ENCODE results near the gene SORBS2. TPM values are rescaled to one million over a fixed set of nuclear protein-coding genes. Genes with fewer than 3 reads are reported as not detected.
"Not testable (repeated sequence)": the region's sequence is repeated elsewhere in the genome, so short reads cannot be mapped to it uniquely, and the experiment has no call there.

SORBS2 gene
- polyA plus RNA-seq, 1 donor from 2014 or later, result 46.0 TPM

- H3K4me3 ChIP-seq (ENCODE audit: low read length), result no peak overlapping the region
- no peaks in the 10 kb centered on the region for H3F3A ChIP-seq (ENCODE audit: insufficient read depth, low read length, poor library complexity, severe bottlenecking)
- no peaks in the 10 kb centered on the region for H3K79me2 ChIP-seq (replicated peaks; ENCODE audit: insufficient read depth, low read length)
- no peak overlapping the region for H3K9ac ChIP-seq (ENCODE audit: low read length)
- H3K9me3 ChIP-seq (ENCODE audit: low read length), result no peaks in the 10 kb centered on the region
- H4K20me1 ChIP-seq (ENCODE audit: insufficient read depth), result no peaks in the 10 kb centered on the region
- TF ChIP-seq EZH2 (IDR thresholded peaks at IDR 0.05; ENCODE audit: borderline replicate concordance, insufficient read depth, low read length, poor library complexity, severe bottlenecking) (no peak), REST (IDR thresholded peaks at IDR 0.05; ENCODE audit: borderline replicate concordance) (no peak), SMC3 (conservative IDR thresholded peaks at IDR 0.05; ENCODE audit: poor library complexity) (no peak), CTCF (IDR thresholded peaks at IDR 0.05; ENCODE audit: poor library complexity, severe bottlenecking) (no peak), POLR2AphosphoS5 (IDR thresholded peaks at IDR 0.05) (no peak)
- H3K27ac ChIP-seq (ENCODE audit: low read length), result no peak overlapping the region
- no peaks in the 10 kb centered on the region for H3K9me2 ChIP-seq (ENCODE audit: insufficient read depth, low read length)
- no peaks in the 10 kb centered on the region for H3K36me3 ChIP-seq (ENCODE audit: insufficient read depth, low read length)
- H2AFZ ChIP-seq (ENCODE audit: low read depth, low read length), result no peak overlapping the region
- H3K4me2 ChIP-seq (ENCODE audit: low read length), result no peak overlapping the region
- no peaks in the 10 kb centered on the region for H3K27me3 ChIP-seq (ENCODE audit: insufficient read depth, low read depth, low read length)
Measured at GRCh38 chr4:185716141-185716551, 95.8 kb downstream of the SORBS2 start.

GRCh38 chr4:185714524-185714923 lies 97.5 kb downstream of the SORBS2 start:
- not testable (repeated sequence) for H3K79me2 ChIP-seq (replicated peaks; ENCODE audit: insufficient read depth, low read length)

GRCh38 chr4:185713731-185714130 lies 98.3 kb downstream of the SORBS2 start:
- no peaks in the 10 kb centered on the region for H3F3A ChIP-seq (ENCODE audit: insufficient read depth, low read length, poor library complexity, severe bottlenecking)
- no peak overlapping the region for H2AFZ ChIP-seq (ENCODE audit: low read depth, low read length)
- TF ChIP-seq REST (IDR thresholded peaks at IDR 0.05; ENCODE audit: borderline replicate concordance), result no peak
- TF ChIP-seq POLR2AphosphoS5 (IDR thresholded peaks at IDR 0.05), result no peak
- no peak for TF ChIP-seq EZH2 (IDR thresholded peaks at IDR 0.05; ENCODE audit: borderline replicate concordance, insufficient read depth, low read length, poor library complexity, severe bottlenecking)
- no peak for TF ChIP-seq SMC3 (conservative IDR thresholded peaks at IDR 0.05; ENCODE audit: poor library complexity)
- no peak for TF ChIP-seq CTCF (IDR thresholded peaks at IDR 0.05; ENCODE audit: poor library complexity, severe bottlenecking)
- no peak for TF ChIP-seq MXI1 (conservative IDR thresholded peaks at IDR 0.05; ENCODE audit: poor library complexity, severe bottlenecking)
- TF ChIP-seq TAF1 (IDR thresholded peaks at IDR 0.05; ENCODE audit: low read depth), result no peak
- no peak for TF ChIP-seq EP300 (conservative IDR thresholded peaks at IDR 0.05; ENCODE audit: poor library complexity, severe bottlenecking)
- no peak for TF ChIP-seq RAD21 (conservative IDR thresholded peaks at IDR 0.05)
- no peaks in the 10 kb centered on the region for H3K79me2 ChIP-seq (replicated peaks; ENCODE audit: insufficient read depth, low read length)
- H3K4me3 ChIP-seq (ENCODE audit: low read length), result no peak overlapping the region
- H3K9me2 ChIP-seq (ENCODE audit: insufficient read depth, low read length), result no peaks in the 10 kb centered on the region
- no peaks in the 10 kb centered on the region for H3K36me3 ChIP-seq (ENCODE audit: insufficient read depth, low read length)
- no peak overlapping the region for H3K9ac ChIP-seq (ENCODE audit: low read length)
- no peaks in the 10 kb centered on the region for H3K9me3 ChIP-seq (ENCODE audit: low read length)
- no peaks in the 10 kb centered on the region for H3K27me3 ChIP-seq (ENCODE audit: insufficient read depth, low read depth, low read length)
- H3K27ac ChIP-seq (ENCODE audit: low read length), result no peak overlapping the region
- no peaks in the 10 kb centered on the region for H4K20me1 ChIP-seq (ENCODE audit: insufficient read depth)
- no peak overlapping the region for H3K4me2 ChIP-seq (ENCODE audit: low read length)

More at GRCh38 chr4:185714524-185714923, 97.5 kb downstream of the SORBS2 start:
- not testable (repeated sequence) for H4K20me1 ChIP-seq (ENCODE audit: insufficient read depth); H3K4me3 ChIP-seq (ENCODE audit: low read length); H3K9me3 ChIP-seq (ENCODE audit: low read length); H3K27ac ChIP-seq (ENCODE audit: low read length); H3F3A ChIP-seq (ENCODE audit: insufficient read depth, low read length, poor library complexity, severe bottlenecking); H3K9ac ChIP-seq (ENCODE audit: low read length); H3K27me3 ChIP-seq (ENCODE audit: insufficient read depth, low read depth, low read length); H2AFZ ChIP-seq (ENCODE audit: low read depth, low read length); H3K9me2 ChIP-seq (ENCODE audit: insufficient read depth, low read length); H3K4me2 ChIP-seq (ENCODE audit: low read length); H3K36me3 ChIP-seq (ENCODE audit: insufficient read depth, low read length)
